ENCODE measurements around the gene MRAS.
A peak's percentile ranks its signal among the peaks of the same experiment; 100 is the strongest.
"Not testable (repeated sequence)": the region's sequence is repeated elsewhere in the genome, so short reads cannot be mapped to it uniquely, and the experiment has no call there.

The MRAS gene

GRCh38 chr3:138426211-138426610, 77.8 kb downstream of the MRAS start:
- DNase-seq: no peak

GRCh38 chr3:138426754-138427153, 78.4 kb downstream of the MRAS start:
- not testable (repeated sequence) for DNase-seq

- DNase-seq: no peak
Observed at GRCh38 chr3:138429665-138430064, 81.3 kb downstream of the MRAS start.

- no peak for DNase-seq
Observed at GRCh38 chr3:138432576-138433240, 84.3 kb downstream of the MRAS start.

GRCh38 chr3:138433892-138434275, 85.5 kb downstream of the MRAS start:
- DNase-seq: no peak

GRCh38 chr3:138434276-138434874, 86.0 kb downstream of the MRAS start, which contains the start of gene ESYT3:
ESYT3 (plus strand) TSS chr3:138434616; CDS start chr3:138434799, 183 bp downstream.
- DNase-seq: peak; percentile 46

GRCh38 chr3:138434875-138435772, 86.7 kb downstream of the MRAS start:
- DNase-seq: no peak

GRCh38 chr3:138435840-138436239, 87.5 kb downstream of the MRAS start:
- DNase-seq: no peak

- DNase-seq: no peak
Observed at GRCh38 chr3:138437281-138437680, 88.9 kb downstream of the MRAS start.

GRCh38 chr3:138438896-138439295, 90.5 kb downstream of the MRAS start:
- DNase-seq: no peak

GRCh38 chr3:138439646-138440045, 91.3 kb downstream of the MRAS start:
- DNase-seq: no peak

GRCh38 chr3:138440121-138440521, 91.7 kb downstream of the MRAS start:
- no peak for DNase-seq

- no peak for DNase-seq
Observed at GRCh38 chr3:138440596-138440995, 92.2 kb downstream of the MRAS start.

- DNase-seq: no peak
Observed at GRCh38 chr3:138441256-138441655, 92.9 kb downstream of the MRAS start.

- DNase-seq: no peak
Observed at GRCh38 chr3:138441742-138442141, 93.4 kb downstream of the MRAS start.

GRCh38 chr3:138442433-138442832, 94.1 kb downstream of the MRAS start:
- no peak for DNase-seq

GRCh38 chr3:138443091-138443490, 94.7 kb downstream of the MRAS start:
- DNase-seq: no peak

- DNase-seq: no peak
Observed at GRCh38 chr3:138443521-138444503, 95.4 kb downstream of the MRAS start.

GRCh38 chr3:138445236-138445635, 96.9 kb downstream of the MRAS start:
- DNase-seq: no peak

- no peak for DNase-seq
Observed at GRCh38 chr3:138445654-138446053, 97.3 kb downstream of the MRAS start.

GRCh38 chr3:138448631-138449030, 100.3 kb downstream of the MRAS start:
- DNase-seq: no peak

- DNase-seq: no peak
Observed at GRCh38 chr3:138449490-138449889, 101.1 kb downstream of the MRAS start.

- no peak for DNase-seq
Observed at GRCh38 chr3:138450181-138450580, 101.8 kb downstream of the MRAS start.

Data from activated naive CD4-positive, alpha-beta T cell treated with Interleukin-2 at 50 U/mL for 16 hours (primary cell).